ENCODE results near the gene ATG14.

DNA sequence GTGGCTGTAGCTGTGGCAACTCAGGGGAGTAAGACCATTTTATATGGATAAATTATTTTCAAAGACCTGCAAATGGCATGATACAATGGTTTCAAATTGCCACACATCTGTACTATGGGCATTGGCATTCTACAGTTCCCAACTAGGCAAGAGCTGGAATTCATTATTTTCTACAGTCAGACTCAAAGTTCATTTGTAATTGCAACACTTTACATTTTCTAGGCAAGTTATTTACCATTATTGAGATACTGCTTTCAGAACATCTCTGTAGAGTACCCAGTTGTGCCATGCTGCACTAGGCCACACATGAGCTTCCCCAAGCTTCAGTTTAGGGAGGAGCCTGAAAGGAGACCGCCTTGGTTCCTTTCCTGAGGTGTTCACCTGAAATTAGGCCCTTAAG is 8.0 kb upstream of the ATG14 start:
- TF ChIP-seq ARNTL (CRISPR knock-in tag; IDR thresholded peaks at IDR 0.05; ENCODE audit: borderline replicate concordance, low read depth) (no peak), ZFP3 (CRISPR knock-in tag; IDR thresholded peaks at IDR 0.05) (no peak)

Data from SK-N-SH treated with all-trans-retinoic acid at 6 μM for 48 hours (cell line).